ENCODE data around the gene PADI3. TPM values are rescaled to one million over a fixed set of nuclear protein-coding genes. Genes with fewer than 3 reads are reported as not detected.

PADI3 gene
- total RNA-seq, 1 experiment from 2014 or later, result 2.5 TPM

DNA sequence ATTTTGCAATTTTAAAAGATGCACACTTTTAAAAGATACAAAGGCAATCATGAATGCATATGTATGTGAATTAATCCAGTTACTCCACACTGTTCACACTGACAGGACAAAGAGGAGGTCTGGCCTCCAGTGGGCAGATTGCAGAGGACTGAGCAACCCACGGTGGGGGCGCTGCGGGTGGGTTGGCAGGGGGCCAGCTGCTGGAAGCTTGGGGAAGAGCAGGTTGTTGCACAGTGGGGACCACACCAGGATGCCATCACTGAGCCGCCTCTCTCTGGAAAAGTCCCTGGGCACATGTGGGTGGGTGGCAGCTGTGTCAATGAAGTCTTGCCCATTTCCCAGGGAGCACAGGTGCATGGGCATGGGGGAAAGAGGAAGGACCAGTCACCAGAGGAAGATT, 46.4 kb downstream of the PADI3 start:
- WGBS (ENCODE audit: extremely low coverage, insufficient read length, low lambda C conversion rate), result no CpG with 5 or more reads among the region's 4 CpGs
- H3K4me1 Mint-ChIP-seq, result no peaks in the 10 kb centered on the region
- H3K4me1 ChIP-seq (ENCODE audit: insufficient read depth, low read length), result no peaks in the 10 kb centered on the region
- H3K36me3 Mint-ChIP-seq (ENCODE audit: insufficient read depth in 1 of 3, low read depth in 3 of 3), result no peaks in the 10 kb centered on the region
- DNase-seq, result no peak
- H3K18ac ChIP-seq (ENCODE audit: insufficient read length, low read depth, low read length), result no peak overlapping the region
- H2BK12ac ChIP-seq (ENCODE audit: insufficient read length, low read depth, low read length), result no peak overlapping the region
- no peak overlapping the region for H4K5ac ChIP-seq (ENCODE audit: insufficient read length, low read depth, low read length)
- H3K79me2 ChIP-seq (ENCODE audit: insufficient read depth, low read length), result no peaks in the 10 kb centered on the region
- no peaks in the 10 kb centered on the region for H3K23me2 ChIP-seq (ENCODE audit: insufficient read length, low read depth, low read length, poor library complexity, severe bottlenecking)
- H3K14ac ChIP-seq (ENCODE audit: insufficient read depth, low read length), result no peak overlapping the region
- no peak overlapping the region for H4K91ac ChIP-seq (ENCODE audit: insufficient read length, low read depth, low read length)
- no peak overlapping the region for H3K4me2 ChIP-seq (ENCODE audit: insufficient read depth, insufficient read length, low read length)
- H2AK5ac ChIP-seq (ENCODE audit: insufficient read length, low read length), result no peak overlapping the region
- 0 out of 5 replicates have a peak, but pooled peaks cover 0 to 2% of the 10 kb centered on the region in 2 experiments for H3K9me3 Mint-ChIP-seq
- H3K27me3 Mint-ChIP-seq (ENCODE audit: low read depth), result peaks cover 1% of the 10 kb centered on the region; the same call in 1 of the 2 replicates
- H3K4me3 Mint-ChIP-seq, result no peak overlapping the region
- H3K27ac ChIP-seq (ENCODE audit: insufficient read length, low read depth, low read length), result no peak overlapping the region
- no peak overlapping the region for H3K23ac ChIP-seq (ENCODE audit: insufficient read length, low read depth, low read length)
- no peak overlapping the region for H3K4ac ChIP-seq (ENCODE audit: low read depth, low read length)
- H2BK15ac ChIP-seq (ENCODE audit: low read depth, low read length), result no peak overlapping the region
- TF ChIP-seq, protein P1, sequence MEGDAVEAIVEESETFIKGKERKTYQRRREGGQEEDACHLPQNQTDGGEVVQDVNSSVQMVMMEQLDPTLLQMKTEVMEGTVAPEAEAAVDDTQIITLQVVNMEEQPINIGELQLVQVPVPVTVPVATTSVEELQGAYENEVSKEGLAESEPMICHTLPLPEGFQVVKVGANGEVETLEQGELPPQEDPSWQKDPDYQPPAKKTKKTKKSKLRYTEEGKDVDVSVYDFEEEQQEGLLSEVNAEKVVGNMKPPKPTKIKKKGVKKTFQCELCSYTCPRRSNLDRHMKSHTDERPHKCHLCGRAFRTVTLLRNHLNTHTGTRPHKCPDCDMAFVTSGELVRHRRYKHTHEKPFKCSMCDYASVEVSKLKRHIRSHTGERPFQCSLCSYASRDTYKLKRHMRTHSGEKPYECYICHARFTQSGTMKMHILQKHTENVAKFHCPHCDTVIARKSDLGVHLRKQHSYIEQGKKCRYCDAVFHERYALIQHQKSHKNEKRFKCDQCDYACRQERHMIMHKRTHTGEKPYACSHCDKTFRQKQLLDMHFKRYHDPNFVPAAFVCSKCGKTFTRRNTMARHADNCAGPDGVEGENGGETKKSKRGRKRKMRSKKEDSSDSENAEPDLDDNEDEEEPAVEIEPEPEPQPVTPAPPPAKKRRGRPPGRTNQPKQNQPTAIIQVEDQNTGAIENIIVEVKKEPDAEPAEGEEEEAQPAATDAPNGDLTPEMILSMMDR (conservative IDR thresholded peaks at IDR 0.05), result no peak
- no peak overlapping the region for H3K27ac Mint-ChIP-seq
- H2AFZ ChIP-seq (ENCODE audit: low read length), result no peak overlapping the region
- H3T11ph ChIP-seq (ENCODE audit: low read length), result no peak overlapping the region
- H3K27me3 ChIP-seq (ENCODE audit: insufficient read depth, low read length), result no peaks in the 10 kb centered on the region
- no peak overlapping the region for H2BK20ac ChIP-seq (ENCODE audit: low read depth, low read length, poor library complexity, severe bottlenecking)
- H3K9me3 ChIP-seq (ENCODE audit: control insufficient read depth, low read depth, low read length), result no peaks in the 10 kb centered on the region
- H3K56ac ChIP-seq (ENCODE audit: insufficient read length, low read depth, low read length), result no peak overlapping the region
- no peaks in the 10 kb centered on the region for H3K79me1 ChIP-seq (ENCODE audit: insufficient read depth, low read depth, low read length, poor library complexity, severe bottlenecking)
- no peak overlapping the region for H2BK5ac ChIP-seq (ENCODE audit: insufficient read length, low read length)
- no peak overlapping the region for H4K8ac ChIP-seq (replicated peaks; ENCODE audit: insufficient read length, low read depth, low read length)
- no peaks in the 10 kb centered on the region for H4K20me1 ChIP-seq (ENCODE audit: control insufficient read depth, insufficient read depth, insufficient read length)
- H2BK120ac ChIP-seq (ENCODE audit: low read depth, low read length, poor library complexity, severe bottlenecking), result no peak overlapping the region
- no peak overlapping the region for H3K9ac ChIP-seq (ENCODE audit: extremely low read depth, insufficient read length, low read length)

Measured in H9 (cell line).